Effector memory CD8-positive, alpha-beta T cell (primary cell): ENCODE results near the gene TTC3.
"Not testable (repeated sequence)": the region's sequence is repeated elsewhere in the genome, so short reads cannot be mapped to it uniquely, and the experiment has no call there.

ENCODE experiments used
- ATAC-seq: fragments of 150-1000 bp; cut with Tn5 transposase; replicated peaks from 2 replicates; pipeline ENCODE4 v1.10.0; 2021; ENCODE audit warnings: mild to moderate bottlenecking, moderate library complexity
- DNase-seq, 3 experiments: peaks; one replicate each; pipeline ENCODE4 v3.0.0; 2021
- H3K27ac Mint-ChIP-seq, 2 donors: one replicate each; pipeline ENCODE4 v1.8.0; 2022; ENCODE audit warnings: mild to moderate bottlenecking in 2 of 2, mixed read lengths in 2 of 2, moderate library complexity in 2 of 2
- H3K27me3 Mint-ChIP-seq, 2 donors: one replicate each; pipeline ENCODE4 v1.8.0; 2022; ENCODE audit warnings: mixed read lengths in 2 of 2
- H3K36me3 Mint-ChIP-seq: one replicate; pipeline ENCODE4 v1.8.0; 2022; ENCODE audit warnings: mild to moderate bottlenecking, moderate library complexity, mixed read lengths; ENCODE audit not compliant: insufficient read depth
- H3K4me1 Mint-ChIP-seq, 2 donors: one replicate each; pipeline ENCODE4 v1.8.0; 2022; ENCODE audit warnings: low read depth in 2 of 2, mixed read lengths in 2 of 2
- H3K4me3 Mint-ChIP-seq, 2 donors: one replicate each; pipeline ENCODE4 v1.8.0; 2022; ENCODE audit warnings: mild to moderate bottlenecking in 2 of 2, mixed read lengths in 2 of 2, moderate library complexity in 2 of 2
- H3K9me3 Mint-ChIP-seq, 2 donors: one replicate each; pipeline ENCODE4 v1.8.0; 2022; ENCODE audit warnings: mixed read lengths in 2 of 2

The TTC3 gene

DNA sequence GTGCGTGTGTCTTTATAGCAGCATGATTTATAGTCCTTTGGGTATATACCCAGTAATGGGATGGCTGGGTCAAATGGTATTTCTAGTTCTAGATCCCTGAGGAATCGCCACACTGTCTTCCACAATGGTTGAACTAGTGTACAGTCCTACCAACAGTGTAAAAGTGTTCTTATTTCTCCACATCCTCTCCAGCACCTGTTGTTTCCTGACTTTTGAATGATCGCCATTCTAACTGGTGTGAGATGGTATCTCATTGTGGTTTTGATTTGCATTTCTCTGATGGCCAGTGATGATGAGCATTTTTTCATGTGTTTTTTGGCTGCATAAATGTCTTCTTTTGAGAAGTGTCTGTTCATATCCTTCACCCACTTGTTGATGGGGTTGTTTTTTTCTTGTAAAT, 149.2 kb downstream of the TTC3 start:
- H3K27me3 Mint-ChIP-seq, H3K9me3 Mint-ChIP-seq, ATAC-seq, DNase-seq, H3K27ac Mint-ChIP-seq: not testable (repeated sequence)
- Mint-ChIP-seq H3K4me3 (peak overlapping the region; percentile 36 to 93), H3K36me3 (peaks cover 22% of the 10 kb centered on the region), H3K4me1 (peaks cover 43 to 47% of the 10 kb centered on the region in 2 donors)

DNA sequence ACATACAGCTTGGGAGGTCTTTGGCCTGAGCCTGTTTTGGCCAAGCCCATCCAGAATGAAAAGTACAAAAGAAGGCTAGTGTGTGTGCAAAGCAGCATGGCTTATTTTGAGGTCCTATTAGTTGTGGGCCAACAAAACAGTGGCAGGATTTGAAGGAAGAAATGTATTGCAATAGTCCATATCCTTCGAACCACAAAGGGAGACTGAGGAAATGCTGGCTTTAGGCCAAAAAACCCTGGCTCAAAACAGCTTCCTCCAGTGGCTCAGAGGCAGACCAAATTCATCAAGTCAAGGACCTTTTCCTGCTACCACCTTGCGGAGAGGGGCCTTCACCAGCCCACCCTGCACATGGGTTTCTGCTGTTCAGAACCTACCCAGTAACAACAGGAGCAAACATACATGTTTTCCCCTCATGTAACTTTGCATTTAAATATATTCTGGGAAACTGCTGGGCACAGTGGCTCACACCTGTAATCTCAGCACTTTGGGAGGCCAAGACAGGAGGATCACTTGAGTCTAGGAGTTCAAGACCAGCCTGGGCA, 150.8 kb downstream of the TTC3 start:
- Mint-ChIP-seq H3K36me3 (peaks cover 36% of the 10 kb centered on the region), H3K4me1 (peaks cover 43 to 47% of the 10 kb centered on the region in 2 donors), H3K27me3 (no peaks in the 10 kb centered on the region), H3K27ac (peak overlapping the region; percentile 91), H3K4me3 (peak overlapping the region; percentile 6 to 62), H3K9me3 (no peaks in the 10 kb centered on the region)
- ATAC-seq: no peak
- no peak for DNase-seq

DNA sequence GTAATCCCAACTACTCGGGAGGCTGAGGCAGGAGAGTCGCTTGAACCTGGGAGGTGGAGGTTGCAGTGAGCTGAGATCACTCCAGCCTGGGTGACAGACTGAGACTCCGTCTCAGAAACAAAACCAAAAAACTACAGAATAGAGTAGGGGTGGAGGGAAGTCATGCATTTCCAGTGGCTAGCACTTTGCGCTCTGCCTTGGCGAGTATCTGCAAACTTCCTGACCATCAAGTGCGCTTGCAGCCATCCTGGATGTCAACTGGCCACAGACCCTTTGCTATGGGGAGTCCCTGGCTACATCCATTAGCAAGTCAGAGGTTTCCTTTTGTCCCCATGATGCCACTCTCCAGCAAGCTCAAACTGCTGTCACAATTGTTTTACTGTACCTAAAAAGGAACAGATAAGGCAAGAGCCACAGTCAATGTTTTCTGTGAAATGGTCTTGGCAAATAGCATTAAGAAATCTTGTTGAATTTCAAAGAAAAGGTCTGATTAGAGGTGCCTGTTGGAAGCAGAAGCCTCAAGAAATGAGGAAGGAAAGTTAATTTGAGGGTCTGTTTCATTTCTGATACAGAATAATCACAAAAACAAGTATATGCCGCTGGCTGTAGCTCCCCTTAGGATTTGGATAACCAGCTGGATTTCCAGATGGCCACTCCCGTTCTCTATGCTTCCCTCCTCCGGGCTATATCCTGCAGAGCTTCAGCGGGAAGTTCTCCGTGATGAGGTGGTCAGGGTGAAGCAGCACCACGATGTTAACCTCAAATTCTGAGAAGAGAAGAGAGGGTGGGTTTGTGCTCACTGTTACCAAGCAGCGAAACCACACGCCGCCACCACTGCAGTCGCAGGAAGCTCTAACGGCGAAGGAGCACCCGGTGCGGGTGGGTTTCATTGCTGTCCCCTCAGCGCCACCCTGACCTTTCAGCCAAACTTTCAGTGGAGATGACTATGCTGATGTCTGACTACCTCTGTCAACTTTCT, 152.1 kb downstream of the TTC3 start:
- DNase-seq (peak; percentile 42 to 44 (median 43)), ATAC-seq (peak; percentile 54)
- H3K4me3 Mint-ChIP-seq: peak overlapping the region; percentile 62 to 73
- H3K27me3 Mint-ChIP-seq: no peaks in the 10 kb centered on the region
- H3K36me3 Mint-ChIP-seq: peaks cover 42% of the 10 kb centered on the region
- H3K27ac Mint-ChIP-seq: peak overlapping the region; percentile 91
- H3K4me1 Mint-ChIP-seq: peaks cover 38 to 41% of the 10 kb centered on the region in 2 donors
- no peaks in the 10 kb centered on the region for H3K9me3 Mint-ChIP-seq

DNA sequence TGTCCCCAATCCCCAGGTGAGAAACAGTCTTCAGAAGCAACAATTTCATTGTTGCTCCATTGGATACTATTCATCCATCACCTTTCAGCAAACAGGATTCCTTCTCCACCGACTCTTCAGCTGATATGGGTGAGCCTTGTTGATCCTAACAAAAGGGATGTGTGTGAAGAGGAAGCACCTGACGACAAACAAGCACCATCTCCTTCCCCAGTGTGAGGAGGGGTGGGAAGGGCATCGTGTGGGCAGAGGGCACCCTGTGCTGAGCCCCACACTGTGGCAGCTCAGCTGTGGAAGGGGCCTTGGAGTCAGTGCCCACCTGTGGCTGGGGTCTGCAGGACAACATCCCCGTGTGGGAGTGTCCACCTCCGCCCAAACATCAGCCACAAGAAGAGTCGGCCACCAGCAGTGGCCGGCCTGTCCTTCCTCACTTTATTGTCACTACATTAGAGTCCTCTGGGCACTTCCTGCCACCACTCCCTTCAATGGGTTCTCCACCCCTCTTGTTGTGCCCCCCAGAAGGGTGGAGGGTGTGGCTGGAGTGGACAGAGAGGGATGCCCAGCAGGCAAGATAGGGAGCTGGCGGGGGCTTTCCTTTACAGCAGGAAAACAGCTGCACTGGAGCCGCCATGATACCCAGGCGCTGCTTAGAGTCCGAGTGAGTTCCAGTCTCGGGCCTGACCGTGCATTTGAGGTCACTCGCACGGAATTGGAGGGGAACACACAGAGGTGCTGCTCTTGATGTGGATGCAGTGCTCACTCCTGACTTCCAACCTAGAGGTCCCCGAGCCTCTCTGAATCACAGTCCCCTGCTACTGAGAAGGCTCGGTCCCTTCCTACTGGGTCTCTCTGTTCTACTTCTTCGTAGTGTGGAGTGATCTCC, 153.2 kb downstream of the TTC3 start:
- peak overlapping the region; percentile 62 to 73 for H3K4me3 Mint-ChIP-seq
- DNase-seq (no peak), ATAC-seq (no peak)
- H3K27me3 Mint-ChIP-seq: no peaks in the 10 kb centered on the region
- peaks cover 40% of the 10 kb centered on the region for H3K36me3 Mint-ChIP-seq
- H3K27ac Mint-ChIP-seq: peak overlapping the region; percentile 91
- H3K4me1 Mint-ChIP-seq: peaks cover 36 to 39% of the 10 kb centered on the region in 2 donors
- H3K9me3 Mint-ChIP-seq: no peaks in the 10 kb centered on the region

DNA sequence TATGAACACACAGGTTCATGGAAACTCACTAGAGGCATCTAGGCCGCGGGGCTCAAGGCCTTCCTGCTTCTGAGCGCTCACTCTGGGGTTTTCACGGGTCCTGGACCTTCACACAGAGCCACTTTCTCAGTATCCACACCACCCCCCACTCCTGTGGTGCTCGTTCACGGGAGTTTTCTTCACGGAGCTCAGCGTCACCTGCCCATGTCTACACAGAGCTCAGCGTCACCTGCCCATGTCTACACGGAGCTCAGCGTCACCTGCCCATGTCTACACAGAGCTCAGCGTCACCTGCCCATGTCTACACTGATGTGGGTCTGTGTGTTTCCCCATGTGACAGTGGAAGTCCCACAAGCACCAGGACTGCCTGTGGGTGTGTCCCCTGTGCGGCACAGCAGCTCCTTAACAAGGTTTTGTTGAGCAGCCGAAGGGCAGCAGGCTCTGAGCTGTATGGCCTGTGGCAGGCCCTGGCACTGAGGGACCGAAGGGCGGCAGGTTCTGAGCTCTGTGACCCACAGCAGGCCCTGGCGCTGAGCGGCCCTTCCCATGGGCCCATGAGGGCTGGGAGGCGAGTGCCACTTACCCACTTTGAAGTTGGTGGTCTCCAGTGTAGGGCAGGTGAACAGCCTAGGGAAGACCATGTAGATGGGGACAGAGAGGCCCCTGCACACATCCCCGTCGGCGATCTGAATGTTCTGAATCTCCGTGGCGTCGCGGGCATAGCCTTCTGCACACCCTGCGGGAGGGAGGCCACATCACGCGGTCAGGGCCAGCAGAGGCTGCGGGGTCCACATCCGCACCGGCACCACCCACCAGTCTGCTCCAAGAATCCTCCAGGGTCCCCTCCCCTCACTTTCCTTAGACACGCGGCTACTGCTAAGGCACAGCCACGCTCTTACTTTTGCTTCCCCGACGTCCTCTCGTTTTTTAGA, 154.3 kb downstream of the TTC3 start:
- Mint-ChIP-seq H3K36me3 (peaks cover 39% of the 10 kb centered on the region), H3K4me1 (peaks cover 29 to 38% of the 10 kb centered on the region in 2 donors), H3K9me3 (no peaks in the 10 kb centered on the region), H3K27me3 (no peaks in the 10 kb centered on the region), H3K4me3 (no peak overlapping the region), H3K27ac (peak overlapping the region; percentile 91)
- ATAC-seq (no peak), DNase-seq (no peak)

DNA sequence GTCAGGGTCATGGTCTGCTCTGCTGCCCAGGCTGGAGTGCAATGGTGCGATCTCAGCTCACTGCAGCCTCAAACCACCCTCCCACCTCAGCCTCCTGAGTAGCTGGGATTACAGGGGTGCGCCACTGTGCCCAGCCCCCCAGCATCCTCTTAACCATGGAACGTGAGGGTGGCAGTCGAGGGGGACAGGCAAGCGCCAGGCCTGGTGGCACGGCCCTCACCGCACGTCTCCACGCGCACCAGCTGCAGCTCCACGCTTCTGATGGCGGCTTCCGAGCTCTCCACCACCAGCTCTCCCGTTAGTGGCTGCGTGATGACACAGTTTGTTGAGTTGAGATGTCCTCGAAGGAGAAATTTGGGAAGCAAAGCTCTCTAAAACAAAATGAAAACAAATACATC, 154.9 kb downstream of the TTC3 start:
- H3K9me3 Mint-ChIP-seq: no peaks in the 10 kb centered on the region
- no peak for ATAC-seq
- peaks cover 37% of the 10 kb centered on the region for H3K36me3 Mint-ChIP-seq

DNA sequence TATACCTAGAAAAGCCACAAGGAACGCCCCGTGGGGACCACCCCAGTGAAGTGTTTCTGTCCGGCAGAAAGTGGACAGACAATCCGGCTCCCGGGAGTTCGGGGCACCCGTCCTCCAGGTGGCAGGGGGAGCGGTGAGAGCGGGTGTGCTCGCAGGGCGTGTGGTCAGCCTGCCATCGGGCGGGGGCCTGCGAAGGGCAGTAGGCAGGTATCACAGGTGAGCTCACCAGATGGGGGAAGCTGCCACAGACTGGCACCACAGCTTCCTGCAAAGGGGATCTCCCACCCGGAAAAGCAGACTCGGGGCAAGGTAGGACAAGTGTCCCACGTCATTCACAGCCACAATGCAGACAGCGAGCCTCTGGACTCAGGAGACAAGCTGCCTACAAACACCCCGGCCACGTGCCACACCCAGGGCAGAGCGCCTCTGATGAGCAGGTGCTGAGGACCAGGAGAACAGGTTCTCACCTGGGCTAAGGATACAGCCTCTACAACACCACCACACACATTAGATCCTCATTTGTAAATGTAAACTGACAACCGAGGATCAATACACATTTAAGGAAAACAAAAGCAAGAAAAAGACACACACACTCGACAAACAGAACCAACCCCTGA, 157.7 kb downstream of the TTC3 start:
- Mint-ChIP-seq H3K9me3 (no peaks in the 10 kb centered on the region), H3K4me3 (no peak overlapping the region), H3K27ac (peak overlapping the region; percentile 44 to 65), H3K36me3 (peaks cover 40% of the 10 kb centered on the region), H3K4me1 (peaks cover 10 to 14% of the 10 kb centered on the region in 2 donors), H3K27me3 (no peaks in the 10 kb centered on the region)
- no peak for ATAC-seq
- DNase-seq: no peak

More for the DNA sequence above, 154.9 kb downstream of the TTC3 start:
- Mint-ChIP-seq H3K27ac (peak overlapping the region in 1 of 2 donors; percentile 91), H3K4me1 (peaks cover 25 to 34% of the 10 kb centered on the region in 2 donors), H3K27me3 (no peaks in the 10 kb centered on the region), H3K4me3 (no peak overlapping the region)
- no peak for DNase-seq

DNA sequence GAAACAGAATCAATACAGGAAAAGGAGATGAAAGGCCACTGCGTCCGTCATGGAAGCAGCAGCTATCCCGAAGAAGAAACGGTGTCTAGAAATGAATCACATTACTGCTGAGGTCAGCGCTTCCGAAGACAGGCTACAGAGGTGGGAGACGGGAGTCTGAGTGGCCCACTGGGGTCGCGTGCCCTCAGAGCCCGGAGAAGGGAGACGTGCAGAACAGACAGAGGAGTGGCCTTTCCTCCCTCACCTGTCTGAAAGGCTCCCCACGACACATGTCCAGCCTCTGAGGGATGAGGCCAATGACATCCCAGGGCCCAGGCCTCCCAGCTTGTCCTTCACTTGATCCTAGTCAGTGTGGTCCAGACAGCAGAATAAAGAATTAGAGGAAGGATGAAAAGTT, 158.2 kb downstream of the TTC3 start:
- no peak for DNase-seq
- Mint-ChIP-seq H3K27ac (peak overlapping the region in 1 of 2 donors; percentile 65), H3K9me3 (no peaks in the 10 kb centered on the region), H3K4me1 (peaks cover 6 to 9% of the 10 kb centered on the region in 2 donors), H3K27me3 (no peaks in the 10 kb centered on the region), H3K36me3 (peaks cover 45% of the 10 kb centered on the region), H3K4me3 (no peak overlapping the region)
- ATAC-seq: no peak

DNA sequence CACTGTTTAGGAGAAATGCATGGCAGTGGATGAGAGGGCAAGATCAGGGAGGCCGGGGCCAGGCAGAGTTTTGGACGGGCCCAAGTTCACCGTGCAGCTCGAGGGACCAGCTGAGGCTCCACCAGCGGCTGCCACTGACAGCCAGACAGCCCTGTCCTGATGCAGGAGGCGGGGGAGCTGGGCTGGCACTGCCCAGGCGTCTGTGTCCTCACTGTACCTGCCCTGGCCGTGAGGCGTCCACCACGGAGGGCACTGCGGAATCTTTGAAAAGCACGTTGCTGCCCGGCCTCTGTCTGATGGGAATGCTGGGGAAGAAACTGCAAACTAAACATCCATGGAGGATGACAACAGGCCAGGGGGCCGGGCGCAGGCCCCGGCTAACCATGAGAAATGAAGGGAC, 158.6 kb downstream of the TTC3 start:
- DNase-seq: no peak
- H3K27ac Mint-ChIP-seq: peak overlapping the region in 1 of 2 donors; percentile 65
- ATAC-seq: no peak
- peaks cover 4 to 7% of the 10 kb centered on the region in 2 donors for H3K4me1 Mint-ChIP-seq
- no peaks in the 10 kb centered on the region for H3K9me3 Mint-ChIP-seq
- no peaks in the 10 kb centered on the region for H3K27me3 Mint-ChIP-seq
- no peak overlapping the region for H3K4me3 Mint-ChIP-seq
- H3K36me3 Mint-ChIP-seq: peaks cover 44% of the 10 kb centered on the region

DNA sequence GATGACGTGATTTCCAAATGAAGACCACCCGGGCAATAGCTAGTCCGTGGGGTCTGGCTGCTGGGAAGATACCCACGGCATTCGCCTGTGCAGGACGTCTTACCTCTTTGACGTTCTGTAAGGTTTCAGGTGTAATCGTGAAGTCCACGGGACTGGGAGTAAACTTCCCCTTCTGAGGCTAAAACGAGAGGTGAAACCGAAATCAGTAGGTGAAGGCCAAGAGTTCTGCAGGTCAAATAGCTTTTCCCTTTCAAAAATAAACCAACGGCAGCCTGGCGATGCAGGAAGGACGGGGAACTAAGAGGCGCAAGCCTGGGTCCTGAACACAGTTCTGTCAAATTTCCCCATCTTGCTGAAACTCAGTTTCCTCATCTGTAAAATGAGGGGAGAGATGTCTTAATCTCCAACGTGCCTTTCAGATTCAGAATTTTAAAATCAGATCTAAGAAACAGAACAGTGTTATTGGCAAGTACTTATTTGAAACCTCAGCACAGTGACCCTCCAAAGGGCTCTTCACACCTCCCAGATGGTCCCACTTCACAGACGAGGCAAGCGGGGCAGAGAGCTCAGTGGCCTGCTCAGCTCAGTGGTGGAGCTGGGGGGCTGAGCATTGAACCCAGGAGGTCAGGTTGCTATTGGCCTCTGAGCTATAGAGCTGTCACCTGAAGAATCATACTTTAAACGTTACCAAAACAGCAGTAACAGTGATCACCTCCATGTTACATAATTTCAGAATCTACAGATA, 159.4 kb downstream of the TTC3 start:
- Mint-ChIP-seq H3K27me3 (no peaks in the 10 kb centered on the region), H3K27ac (peak overlapping the region in 1 of 2 donors; percentile 71), H3K9me3 (no peaks in the 10 kb centered on the region), H3K4me3 (no peak overlapping the region), H3K36me3 (peaks cover 49% of the 10 kb centered on the region), H3K4me1 (peaks cover 4 to 9% of the 10 kb centered on the region in 2 donors)
- DNase-seq (no peak), ATAC-seq (no peak)

DNA sequence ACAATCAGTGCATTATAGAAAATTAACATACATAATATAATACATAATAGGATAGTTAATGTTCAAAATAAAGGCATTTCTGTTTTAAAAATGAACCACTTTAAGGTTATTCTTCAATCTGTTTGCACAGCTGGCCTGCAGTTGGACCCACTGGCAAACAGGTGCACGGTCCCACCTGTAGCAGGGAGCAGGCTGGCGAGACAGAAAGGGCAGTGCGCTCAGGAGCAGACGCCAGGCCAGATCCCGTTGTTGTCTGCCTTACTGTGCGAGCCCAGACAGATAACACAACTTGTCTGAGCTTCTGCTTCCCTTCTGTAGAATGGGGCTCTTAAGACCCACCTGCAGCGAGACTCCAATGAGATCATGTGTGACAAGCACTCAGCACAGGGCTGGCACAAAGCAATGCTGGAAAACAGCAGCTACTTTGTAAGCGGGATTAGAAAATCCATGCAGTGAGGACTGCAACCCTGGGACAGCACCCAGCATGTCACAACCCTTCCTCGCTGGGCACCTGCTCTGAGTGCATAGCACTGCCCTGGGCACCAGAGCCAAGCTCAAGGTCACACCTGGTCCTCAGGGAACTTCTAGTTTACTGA, 160.6 kb downstream of the TTC3 start:
- Mint-ChIP-seq H3K36me3 (peaks cover 42% of the 10 kb centered on the region), H3K4me3 (no peak overlapping the region)

More for the DNA sequence above, 160.6 kb downstream of the TTC3 start:
- H3K27me3 Mint-ChIP-seq: no peaks in the 10 kb centered on the region
- no peaks in the 10 kb centered on the region for H3K9me3 Mint-ChIP-seq
- ATAC-seq (no peak), DNase-seq (no peak)
- peaks cover 12 to 19% of the 10 kb centered on the region in 2 donors for H3K4me1 Mint-ChIP-seq
- no peak overlapping the region for H3K27ac Mint-ChIP-seq
